ENCODE measurements around the gene PTGER1. TPM values are rescaled to one million over a fixed set of nuclear protein-coding genes. Genes with fewer than 3 reads are reported as not detected.
A peak's percentile ranks its signal among the peaks of the same experiment; 100 is the strongest.

Gene PTGER1
- total and polyA plus RNA-seq, 9 of the 15 experiments (the other 6 are each of a cell fraction or from before 2014, with no cell fraction given), result 0.06 to 0.36 (median 0.31) TPM; not detected in 5

DNA sequence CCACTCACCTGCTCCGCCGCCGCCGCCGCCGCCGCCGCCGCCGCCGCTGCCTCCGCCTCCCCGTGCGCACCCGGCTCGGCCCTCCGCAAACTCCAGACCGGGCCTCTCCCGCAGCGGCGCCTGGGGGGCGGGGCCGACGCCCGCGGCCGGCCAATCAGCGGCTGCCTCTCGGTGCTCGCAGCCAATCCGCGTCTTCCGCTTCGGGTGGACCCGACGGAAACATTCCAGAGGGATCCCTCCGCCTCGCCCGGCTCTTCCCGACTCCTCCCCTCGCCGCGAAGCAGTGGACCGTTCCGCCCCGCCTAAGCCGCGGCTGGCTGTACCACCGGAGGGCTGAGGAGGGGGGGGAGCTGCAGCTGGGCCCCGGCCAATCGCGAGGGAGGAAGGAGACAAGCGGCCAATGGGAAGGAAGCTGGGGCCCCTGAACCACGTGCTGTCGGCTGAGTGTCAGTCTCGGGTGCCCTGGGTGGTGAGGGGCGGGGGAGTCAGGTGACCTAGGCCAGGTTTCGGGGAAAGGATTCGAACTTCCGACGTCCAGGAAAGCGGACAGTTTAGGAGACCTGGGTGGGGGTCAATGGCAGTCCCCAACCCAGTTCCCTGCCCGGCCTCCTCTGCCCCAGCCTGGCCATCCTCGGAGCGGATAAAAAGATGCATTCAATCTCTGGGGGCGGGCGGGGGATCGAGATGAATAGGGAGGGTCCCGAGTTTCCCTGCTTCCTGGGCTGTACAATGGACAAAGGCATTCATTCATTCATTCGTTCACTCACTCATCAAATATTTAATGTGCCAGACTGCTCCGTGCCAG is 21.1 kb upstream of the PTGER1 start, which contains the start of gene GIPC1 (continued):
- TF ChIP-seq NONO (IDR thresholded peaks at IDR 0.05; ENCODE audit: low read depth in 2 of 2, low read length in 1 of 2), result peak in 1 of 2 experiments; percentile 98; a peak in 2 of 4 replicates
- TF ChIP-seq, protein P1, sequence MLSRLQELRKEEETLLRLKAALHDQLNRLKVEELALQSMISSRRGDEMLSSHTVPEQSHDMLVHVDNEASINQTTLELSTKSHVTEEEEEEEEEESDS (CRISPR knock-in tag; IDR thresholded peaks at IDR 0.05), result no peak
- no peak for TF ChIP-seq CBX5 (IDR thresholded peaks at IDR 0.05; ENCODE audit: borderline replicate concordance, low read depth)
- TF ChIP-seq, protein P2, sequence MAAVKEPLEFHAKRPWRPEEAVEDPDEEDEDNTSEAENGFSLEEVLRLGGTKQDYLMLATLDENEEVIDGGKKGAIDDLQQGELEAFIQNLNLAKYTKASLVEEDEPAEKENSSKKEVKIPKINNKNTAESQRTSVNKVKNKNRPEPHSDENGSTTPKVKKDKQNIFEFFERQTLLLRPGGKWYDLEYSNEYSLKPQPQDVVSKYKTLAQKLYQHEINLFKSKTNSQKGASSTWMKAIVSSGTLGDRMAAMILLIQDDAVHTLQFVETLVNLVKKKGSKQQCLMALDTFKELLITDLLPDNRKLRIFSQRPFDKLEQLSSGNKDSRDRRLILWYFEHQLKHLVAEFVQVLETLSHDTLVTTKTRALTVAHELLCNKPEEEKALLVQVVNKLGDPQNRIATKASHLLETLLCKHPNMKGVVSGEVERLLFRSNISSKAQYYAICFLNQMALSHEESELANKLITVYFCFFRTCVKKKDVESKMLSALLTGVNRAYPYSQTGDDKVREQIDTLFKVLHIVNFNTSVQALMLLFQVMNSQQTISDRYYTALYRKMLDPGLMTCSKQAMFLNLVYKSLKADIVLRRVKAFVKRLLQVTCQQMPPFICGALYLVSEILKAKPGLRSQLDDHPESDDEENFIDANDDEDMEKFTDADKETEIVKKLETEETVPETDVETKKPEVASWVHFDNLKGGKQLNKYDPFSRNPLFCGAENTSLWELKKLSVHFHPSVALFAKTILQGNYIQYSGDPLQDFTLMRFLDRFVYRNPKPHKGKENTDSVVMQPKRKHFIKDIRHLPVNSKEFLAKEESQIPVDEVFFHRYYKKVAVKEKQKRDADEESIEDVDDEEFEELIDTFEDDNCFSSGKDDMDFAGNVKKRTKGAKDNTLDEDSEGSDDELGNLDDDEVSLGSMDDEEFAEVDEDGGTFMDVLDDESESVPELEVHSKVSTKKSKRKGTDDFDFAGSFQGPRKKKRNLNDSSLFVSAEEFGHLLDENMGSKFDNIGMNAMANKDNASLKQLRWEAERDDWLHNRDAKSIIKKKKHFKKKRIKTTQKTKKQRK (IDR thresholded peaks at IDR 0.05; ENCODE audit: borderline replicate concordance, low read depth, low read length), result no peak
- TF ChIP-seq ESRRB (CRISPR knock-in tag; IDR thresholded peaks at IDR 0.05; ENCODE audit: borderline replicate concordance), result no peak
- TF ChIP-seq SRSF3 (IDR thresholded peaks at IDR 0.05; ENCODE audit: insufficient read depth, low read length), result no peak
- TF ChIP-seq, protein P3, sequence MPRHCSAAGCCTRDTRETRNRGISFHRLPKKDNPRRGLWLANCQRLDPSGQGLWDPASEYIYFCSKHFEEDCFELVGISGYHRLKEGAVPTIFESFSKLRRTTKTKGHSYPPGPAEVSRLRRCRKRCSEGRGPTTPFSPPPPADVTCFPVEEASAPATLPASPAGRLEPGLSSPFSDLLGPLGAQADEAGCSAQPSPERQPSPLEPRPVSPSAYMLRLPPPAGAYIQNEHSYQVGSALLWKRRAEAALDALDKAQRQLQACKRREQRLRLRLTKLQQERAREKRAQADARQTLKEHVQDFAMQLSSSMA (CRISPR knock-in tag; IDR thresholded peaks at IDR 0.05), result no peak
- TF ChIP-seq ZNF316 (IDR thresholded peaks at IDR 0.05), result no peak
- no peak for TF ChIP-seq ZNF197 (CRISPR knock-in tag; IDR thresholded peaks at IDR 0.05; ENCODE audit: low read depth)
- TF ChIP-seq NFRKB (IDR thresholded peaks at IDR 0.05; ENCODE audit: low read depth), result no peak
- peak; percentile 62 for TF ChIP-seq ESRRA (IDR thresholded peaks at IDR 0.05; ENCODE audit: borderline replicate concordance, low read depth)
- TF ChIP-seq PRMT5 (CRISPR knock-in tag; IDR thresholded peaks at IDR 0.05), result no peak
- TF ChIP-seq KLF10 (CRISPR knock-in tag; IDR thresholded peaks at IDR 0.05), result no peak
- TF ChIP-seq, protein P4, sequence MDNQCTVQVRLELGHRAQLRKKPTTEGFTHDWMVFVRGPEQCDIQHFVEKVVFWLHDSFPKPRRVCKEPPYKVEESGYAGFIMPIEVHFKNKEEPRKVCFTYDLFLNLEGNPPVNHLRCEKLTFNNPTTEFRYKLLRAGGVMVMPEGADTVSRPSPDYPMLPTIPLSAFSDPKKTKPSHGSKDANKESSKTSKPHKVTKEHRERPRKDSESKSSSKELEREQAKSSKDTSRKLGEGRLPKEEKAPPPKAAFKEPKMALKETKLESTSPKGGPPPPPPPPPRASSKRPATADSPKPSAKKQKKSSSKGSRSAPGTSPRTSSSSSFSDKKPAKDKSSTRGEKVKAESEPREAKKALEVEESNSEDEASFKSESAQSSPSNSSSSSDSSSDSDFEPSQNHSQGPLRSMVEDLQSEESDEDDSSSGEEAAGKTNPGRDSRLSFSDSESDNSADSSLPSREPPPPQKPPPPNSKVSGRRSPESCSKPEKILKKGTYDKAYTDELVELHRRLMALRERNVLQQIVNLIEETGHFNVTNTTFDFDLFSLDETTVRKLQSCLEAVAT (IDR thresholded peaks at IDR 0.05), result peak in 1 of 2 experiments; percentile 98; a peak in 2 of 4 replicates
- peak; percentile 71; the same call in 1 of the 2 replicates for TF ChIP-seq LCOR (CRISPR knock-in tag; IDR thresholded peaks at IDR 0.05)
- TF ChIP-seq HNRNPL (IDR thresholded peaks at IDR 0.05; ENCODE audit: low read depth, low read length), result no peak
- TF ChIP-seq ZNF134 (CRISPR knock-in tag; conservative IDR thresholded peaks at IDR 0.05), result no peak
- peak; percentile 87 for TF ChIP-seq NFIC (IDR thresholded peaks at IDR 0.05)
- TF ChIP-seq ZC3H8 (IDR thresholded peaks at IDR 0.05), result no peak
- no peak; the same call in 1 of the 2 replicates for TF ChIP-seq FOXJ2 (tag; IDR thresholded peaks at IDR 0.05)
- TF ChIP-seq CTBP1 (IDR thresholded peaks at IDR 0.05; ENCODE audit: borderline replicate concordance), result peak; percentile 97
- TF ChIP-seq, protein P5, sequence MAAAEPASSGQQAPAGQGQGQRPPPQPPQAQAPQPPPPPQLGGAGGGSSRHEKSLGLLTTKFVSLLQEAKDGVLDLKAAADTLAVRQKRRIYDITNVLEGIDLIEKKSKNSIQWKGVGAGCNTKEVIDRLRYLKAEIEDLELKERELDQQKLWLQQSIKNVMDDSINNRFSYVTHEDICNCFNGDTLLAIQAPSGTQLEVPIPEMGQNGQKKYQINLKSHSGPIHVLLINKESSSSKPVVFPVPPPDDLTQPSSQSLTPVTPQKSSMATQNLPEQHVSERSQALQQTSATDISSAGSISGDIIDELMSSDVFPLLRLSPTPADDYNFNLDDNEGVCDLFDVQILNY (CRISPR knock-in tag; IDR thresholded peaks at IDR 0.05), result no peak
- no peak for TF ChIP-seq XRCC3 (IDR thresholded peaks at IDR 0.05)
